Dermis microvascular lymphatic vessel endothelial cell (primary cell): ENCODE measurements around the gene GFRA1. TPM values are rescaled to one million over a fixed set of nuclear protein-coding genes. Genes with fewer than 3 reads are reported as not detected.

Source experiments
- DNase-seq, 2 donors: peaks; one replicate each; pipeline versions ENCODE4 v3.0.0 to v3.0.0-alpha.2; 2010; ENCODE audit warnings: low read depth in 2 of 2
- total RNA-seq: library from RNA; depleted of rRNA; stranded (reverse); fragments of >200 nt; gene quantifications from 2 replicates; pipeline ENCODE4 v1.2.1, GENCODE V29; 2014

Gene GFRA1, protein sequence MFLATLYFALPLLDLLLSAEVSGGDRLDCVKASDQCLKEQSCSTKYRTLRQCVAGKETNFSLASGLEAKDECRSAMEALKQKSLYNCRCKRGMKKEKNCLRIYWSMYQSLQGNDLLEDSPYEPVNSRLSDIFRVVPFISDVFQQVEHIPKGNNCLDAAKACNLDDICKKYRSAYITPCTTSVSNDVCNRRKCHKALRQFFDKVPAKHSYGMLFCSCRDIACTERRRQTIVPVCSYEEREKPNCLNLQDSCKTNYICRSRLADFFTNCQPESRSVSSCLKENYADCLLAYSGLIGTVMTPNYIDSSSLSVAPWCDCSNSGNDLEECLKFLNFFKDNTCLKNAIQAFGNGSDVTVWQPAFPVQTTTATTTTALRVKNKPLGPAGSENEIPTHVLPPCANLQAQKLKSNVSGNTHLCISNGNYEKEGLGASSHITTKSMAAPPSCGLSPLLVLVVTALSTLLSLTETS
- total RNA-seq = 10.5 and 12.0 TPM in 2 replicates

DNA sequence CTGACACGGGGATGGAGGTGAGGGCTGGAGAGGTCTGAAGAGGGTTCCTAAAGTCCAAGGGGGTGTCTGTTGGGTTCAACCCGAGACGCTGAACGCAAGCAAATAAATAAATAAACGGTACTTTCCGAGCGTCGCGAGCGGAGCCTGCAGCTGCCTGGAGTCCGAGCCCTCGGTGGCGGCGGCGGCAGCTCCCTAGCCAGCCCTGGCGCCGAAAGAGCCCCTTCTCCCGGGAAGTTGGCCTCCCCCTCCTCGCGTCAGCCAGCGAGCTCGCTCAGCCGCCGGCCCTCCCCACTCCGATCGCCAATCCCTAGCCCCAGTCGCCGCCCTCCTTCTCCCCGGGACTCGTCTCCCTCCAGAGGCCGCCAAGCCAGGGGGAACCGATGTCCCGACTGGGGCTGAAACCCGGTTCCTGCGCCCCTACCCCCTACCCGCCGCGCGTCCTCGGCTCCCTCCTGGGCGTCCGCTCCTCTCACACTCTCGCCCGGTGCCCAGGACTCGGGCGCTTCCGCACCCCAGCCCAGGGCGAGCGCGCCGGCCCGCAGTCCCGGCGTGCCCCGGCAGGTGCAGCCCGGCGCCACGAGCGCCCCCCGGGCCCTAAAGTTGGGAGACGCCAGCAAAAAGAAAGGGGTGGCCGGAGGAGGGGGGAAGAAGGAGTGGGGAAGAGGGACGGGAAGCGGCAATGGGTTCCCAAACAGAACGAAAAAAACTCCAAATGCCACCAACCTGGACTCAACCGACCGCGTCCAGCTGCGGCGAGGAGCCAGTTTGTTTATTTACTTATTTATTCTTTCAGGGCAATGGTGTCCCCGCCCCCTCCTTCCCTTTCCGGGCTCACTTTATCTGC lies at the start of gene GFRA1:
Gene GFRA1, minus strand, starts transcription at position 767 of the 844 bp plus-strand sequence. CDS start 1,177 bp downstream, outside the sequence.
- peak in 1 of 2 donors; percentile 8 for DNase-seq

DNA sequence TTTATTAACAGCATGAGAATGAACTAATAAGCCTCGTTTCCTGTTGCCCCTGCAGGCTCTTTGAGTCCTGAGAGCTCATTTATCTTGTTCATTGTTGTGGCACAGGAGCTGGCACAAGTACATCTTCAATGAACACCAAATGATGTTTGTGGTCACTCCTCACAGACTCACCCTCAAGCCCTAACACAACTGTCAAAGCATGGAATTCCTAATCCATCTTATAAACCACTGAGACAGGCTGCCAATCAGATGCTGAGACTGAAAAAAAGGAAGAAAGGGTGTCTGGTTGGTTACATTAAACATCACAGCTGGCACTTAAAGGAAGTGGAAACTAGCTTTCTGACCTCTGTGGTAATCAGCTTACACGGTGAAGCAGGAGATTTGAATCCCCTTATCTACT lies 43.5 kb upstream of the GFRA1 start:
- no peak for DNase-seq

DNA sequence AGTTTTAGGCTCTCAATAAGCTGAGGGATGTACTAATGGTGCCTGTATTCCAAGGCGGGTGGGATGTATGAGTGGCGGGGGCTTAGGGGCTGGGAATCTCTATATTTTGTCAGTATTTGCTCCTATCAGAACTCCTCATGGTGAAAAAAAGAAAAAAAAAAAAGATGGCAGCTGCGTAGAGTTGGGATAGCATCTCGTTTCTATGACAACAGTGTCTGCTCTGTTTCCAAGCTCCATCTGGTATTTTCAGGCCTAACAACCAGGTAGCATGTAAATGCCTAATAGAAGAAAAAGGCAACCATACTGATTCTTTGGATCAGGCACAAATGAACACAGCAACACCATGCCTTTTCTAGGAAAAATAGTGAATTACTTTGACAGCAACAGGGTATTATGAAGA lies 39.5 kb upstream of the GFRA1 start:
- DNase-seq = no peak

DNA sequence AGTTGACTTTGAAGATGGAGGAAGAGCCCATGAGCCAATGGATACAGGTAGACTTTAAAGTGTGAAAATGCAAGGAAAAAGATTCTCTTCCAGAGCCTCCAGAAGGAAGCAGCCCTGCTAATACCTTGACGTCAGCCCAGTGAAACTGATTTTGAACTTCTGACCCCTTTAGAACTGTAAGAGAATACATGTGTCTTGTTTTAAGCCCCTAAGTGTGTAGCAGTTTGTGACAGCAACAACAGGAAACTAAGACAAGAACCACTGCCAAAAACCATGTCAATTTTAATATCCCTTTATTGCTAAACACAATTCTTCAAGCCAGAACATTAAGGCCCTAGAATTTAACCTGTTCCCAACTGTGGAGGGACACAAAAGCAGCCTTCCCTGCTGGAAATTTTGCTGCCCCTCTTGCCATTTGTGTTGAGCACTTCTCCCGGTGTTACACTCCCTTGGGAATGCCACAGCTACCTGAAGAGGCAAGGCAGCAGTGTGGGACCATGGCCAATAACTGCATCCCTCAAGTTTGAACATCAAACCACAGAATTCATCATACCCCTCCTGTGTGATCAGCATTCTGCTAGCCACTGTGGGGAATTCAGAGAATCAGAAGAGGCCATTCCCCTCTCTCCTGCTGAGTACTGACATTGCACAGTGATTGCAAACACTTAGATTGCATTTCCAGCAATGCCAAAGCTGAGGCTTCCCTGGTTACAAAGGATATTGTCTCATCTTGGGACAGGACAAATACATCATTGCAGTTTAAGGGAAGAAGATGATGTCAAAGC lies 38.9 kb upstream of the GFRA1 start:
- no peak for DNase-seq

DNA sequence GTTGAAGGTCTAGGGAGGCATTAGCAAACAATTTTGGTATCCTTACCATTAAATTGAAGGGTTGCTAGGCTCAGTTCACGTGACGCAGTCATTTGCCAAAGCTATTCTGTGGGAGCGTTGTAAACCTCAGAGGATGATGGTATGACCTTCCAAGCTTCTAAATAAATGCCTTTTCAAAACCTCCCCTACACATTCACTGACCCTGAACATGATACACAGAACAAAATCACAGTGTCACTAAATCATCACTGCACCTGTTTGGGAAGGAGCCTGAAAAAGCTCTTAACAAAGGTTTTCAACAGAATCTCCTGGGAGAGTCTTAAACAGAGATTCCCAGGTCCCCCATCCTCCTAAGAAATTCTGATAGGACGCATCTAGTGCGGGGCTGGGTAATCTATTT lies 38.0 kb upstream of the GFRA1 start:
- no peak for DNase-seq

DNA sequence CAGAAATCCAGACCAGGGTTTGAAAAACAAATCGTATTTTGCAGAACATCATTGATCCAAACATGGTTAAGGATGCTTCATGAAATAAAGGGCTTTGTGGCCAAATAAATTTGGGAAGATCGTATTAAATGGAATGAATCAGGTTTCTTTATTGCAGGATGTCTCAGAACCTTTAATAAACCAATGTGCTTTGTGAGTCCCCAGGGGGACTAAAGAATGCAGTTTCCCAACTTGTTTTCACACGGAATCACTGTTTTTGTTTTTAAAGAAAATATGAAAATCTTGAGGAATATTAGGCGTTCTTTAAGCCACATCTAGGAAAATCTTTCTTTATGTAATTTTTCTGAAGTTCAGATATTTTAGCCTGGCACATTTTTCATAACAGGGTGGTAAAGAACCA lies 34.4 kb upstream of the GFRA1 start:
- no peak for DNase-seq

DNA sequence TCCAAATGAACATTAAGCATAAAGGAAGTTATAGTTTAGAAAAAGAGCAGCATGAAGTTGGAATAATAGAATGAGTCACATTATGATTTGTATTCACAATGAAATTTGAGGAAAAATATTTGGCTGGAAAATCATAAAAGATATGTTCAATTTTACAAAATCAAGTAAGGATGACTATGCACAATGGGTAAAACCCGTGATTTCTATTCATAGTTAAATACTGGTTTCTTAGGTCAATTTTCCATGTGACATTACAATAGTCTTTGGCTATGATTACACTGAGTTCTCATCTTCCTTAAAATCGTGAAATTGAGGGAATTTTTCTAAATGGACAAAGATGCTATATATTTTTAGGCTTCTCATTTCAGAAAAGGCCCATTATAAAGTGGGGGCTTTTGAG lies 33.8 kb upstream of the GFRA1 start:
- DNase-seq = no peak

DNA sequence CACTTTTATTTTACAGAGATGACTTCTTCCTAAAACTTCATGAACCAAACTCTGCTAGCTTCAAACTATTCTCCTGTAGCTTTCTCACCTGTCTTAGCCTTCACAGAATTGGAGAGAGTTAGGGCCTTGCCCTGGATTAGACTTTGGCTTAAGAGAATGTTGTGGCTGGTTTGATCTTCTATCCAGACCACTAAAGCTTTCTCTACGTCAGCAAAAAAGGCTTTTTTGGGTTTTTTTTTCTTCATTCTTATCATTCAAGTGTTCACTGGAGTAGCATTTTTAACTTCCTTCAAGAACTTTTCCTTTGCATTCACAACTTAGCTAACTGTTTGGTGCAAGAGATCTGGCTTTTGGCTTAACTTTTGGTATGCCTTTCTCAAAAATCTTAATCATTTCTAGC lies 31.9 kb upstream of the GFRA1 start:
- DNase-seq = no peak

DNA sequence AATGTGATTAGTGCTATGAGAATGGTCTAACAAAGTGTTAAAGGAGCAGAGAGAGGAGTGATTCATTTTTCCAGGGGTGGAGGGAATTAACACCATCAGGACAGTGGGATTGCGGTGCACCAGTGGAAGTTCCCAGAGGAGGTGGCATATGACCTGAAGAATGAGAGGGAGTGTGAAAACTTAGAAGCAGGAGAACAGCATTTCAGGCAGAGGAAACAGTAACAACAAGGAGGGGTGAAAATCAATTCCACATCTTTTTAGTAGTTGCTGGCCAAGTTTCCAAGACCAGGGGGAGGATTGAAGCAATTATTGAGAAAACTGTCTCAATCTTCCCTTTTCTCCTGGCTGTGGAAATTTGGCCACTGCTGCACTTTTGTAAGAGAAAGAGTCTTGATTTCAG lies 27.5 kb upstream of the GFRA1 start:
- DNase-seq = no peak

DNA sequence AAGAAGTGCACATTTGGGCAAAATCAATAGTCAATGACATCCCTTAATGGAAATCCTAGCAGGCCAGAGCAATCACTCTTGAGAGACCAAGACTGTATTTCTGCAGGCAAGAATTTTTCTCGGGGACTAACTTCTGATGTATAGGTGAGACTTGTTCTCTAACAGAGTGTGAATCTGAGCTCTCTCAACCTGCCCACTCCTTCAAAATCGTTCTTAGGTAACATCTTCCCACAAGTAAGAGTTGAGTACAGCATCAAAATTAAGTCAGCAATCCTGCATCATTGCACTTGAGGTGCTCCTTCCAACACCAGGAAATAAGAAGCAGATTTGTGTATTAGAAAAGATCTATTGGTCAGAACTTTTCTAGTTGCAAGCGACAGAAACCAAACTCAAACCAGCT lies 25.6 kb upstream of the GFRA1 start:
- no peak for DNase-seq

DNA sequence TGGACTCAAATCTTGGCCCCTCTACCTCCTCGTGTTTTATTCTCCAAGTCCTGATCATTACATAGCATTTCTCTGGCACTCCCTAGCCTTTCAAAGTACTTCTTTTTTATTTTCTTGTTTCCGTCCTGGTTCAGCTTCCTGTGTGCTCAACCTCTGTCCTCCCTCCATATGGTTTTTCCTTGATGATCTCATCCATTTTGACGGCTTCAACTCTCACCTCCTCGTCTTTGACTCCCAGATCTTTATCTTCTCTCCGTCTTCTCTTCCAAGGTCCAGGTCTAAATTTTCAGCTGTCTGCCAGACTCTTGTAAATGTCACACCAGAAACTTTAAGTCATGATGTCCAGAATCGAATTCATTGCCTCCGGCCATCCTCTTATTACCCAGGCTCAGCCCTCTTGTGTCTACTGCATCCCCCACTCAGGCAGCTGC lies 23.3 kb upstream of the GFRA1 start:
- DNase-seq = no peak

DNA sequence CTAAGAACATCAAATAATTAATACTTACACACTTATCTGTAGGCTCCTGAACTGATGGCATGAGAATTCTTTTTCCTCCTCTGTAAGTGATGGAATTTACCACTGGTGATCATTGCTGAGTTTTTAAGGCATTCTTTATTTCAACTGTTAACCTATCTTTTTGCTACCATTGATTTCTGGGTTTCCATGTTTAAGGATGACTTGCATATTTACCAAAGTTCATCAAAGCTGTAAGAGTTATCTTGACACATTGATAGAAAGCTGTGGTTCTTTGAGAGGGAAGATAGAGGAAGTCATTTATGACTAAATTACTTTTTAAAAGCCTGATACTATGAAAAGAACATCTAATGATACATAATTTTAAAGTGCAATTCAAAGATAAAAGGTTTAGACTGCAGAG lies 19.5 kb upstream of the GFRA1 start:
- DNase-seq = no peak

DNA sequence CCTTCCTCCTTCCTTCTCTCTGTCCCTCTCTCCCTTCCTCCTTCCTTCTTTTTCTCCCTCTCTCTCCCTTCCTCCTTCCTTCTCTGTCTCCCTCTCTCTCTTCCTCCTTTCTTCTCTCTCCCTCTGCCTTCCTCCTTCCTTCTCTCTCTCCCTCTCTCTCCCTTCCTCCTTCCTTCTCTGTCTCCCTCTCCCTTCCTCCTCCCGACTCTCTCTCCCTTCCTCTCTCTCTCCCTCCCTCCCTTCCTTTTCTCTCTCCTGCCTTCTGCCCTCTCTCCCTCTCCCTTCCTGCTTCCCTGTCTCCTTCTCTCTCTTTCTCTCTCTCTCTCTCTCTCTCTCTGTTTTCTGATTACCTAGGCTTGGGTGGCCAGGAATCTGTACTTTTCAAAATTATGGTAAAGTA lies 16.6 kb upstream of the GFRA1 start:
- DNase-seq = no peak

DNA sequence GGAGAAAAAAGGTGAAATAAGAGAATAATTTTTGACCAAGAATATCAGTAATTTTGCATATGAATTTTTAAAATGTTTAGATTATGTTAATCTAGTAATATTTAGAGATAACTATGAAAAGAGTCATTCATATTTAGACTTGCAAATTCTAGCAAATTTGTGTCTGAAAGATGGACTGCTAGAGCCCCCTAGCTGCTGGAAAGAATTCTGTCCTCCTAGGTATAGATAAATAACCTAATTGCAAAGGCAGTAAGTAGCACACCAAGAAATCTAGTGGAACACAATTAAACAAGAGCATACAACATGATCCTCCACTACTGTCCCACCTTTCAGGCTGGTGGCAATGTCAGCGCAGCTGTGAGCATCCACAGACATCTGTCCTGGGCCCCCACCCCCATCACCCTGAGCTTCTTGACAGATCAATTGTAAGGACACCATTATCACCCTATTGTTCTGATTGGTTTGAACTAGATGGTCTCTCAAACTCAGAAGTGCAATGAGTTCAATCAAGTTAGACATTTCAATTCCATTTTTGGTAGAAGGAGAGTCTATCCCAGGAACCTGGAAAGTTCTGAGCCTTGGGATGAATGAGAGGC lies 15.0 kb upstream of the GFRA1 start:
- peak; percentile 58 to 63 for DNase-seq

DNA sequence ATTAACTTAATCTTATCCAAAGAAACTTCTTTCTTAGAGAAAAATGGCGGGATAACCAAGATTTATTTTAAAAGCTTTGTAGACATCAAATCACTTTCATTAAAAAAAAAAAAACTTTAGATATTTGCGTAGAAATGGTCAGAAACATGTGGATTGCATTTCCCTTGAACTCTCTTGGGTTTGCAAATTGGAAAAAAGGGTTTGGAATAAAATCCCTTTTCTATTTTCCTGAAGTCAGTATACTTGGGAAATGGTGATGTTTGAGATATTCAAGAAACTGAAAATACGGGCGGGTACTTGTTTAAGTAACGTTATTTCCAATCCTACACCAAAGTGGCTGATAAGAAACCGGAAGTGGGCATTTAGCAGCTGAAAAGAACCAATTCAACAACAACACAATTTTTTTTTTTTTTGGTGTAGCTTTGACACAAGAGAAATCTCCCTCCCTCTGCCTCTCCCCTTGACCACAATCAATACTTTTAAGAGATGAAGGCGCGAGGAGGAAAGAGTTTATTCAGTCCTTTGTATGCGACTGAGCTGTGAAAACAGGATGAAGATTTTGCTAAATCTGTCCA lies 13.7 kb upstream of the GFRA1 start:
- DNase-seq = no peak

DNA sequence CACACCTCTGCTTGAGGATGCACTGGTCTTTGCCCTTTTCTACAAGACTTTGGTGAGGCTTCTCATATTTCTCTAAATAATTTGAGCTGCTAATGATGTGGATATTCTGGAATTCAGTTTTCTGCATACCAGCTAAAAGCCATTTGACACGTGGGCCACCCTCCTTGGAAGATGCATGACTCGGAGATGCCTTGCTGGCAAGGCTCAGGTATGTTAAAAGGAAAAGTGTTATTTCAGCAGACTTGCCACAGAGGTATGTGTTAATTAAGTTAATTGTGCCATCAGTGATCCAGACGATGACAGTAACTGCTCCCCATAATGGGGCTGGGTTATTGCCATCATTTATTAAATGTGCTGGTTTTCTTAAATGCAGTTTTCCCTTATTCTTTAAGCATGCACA lies 8.8 kb upstream of the GFRA1 start:
- no peak for DNase-seq

DNA sequence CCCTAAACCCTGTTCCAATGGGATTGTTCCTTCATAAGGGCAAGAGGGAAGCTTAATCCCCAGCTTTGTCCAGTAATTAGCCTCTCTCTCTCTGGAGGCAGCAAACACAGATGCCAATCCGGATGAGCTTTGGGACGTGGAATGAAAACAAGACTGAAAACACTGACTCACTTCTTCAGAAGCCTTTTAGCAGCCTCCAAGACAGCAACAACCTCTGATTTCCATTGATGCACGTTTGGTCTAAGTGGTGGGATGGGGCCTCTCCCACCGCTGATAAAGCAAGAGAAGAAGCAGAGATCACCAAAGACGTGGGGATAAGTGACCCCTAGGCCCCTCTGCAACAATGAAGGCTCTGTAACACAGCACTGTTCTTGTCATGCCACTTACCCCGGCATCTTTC lies 5.8 kb upstream of the GFRA1 start:
- DNase-seq = no peak

DNA sequence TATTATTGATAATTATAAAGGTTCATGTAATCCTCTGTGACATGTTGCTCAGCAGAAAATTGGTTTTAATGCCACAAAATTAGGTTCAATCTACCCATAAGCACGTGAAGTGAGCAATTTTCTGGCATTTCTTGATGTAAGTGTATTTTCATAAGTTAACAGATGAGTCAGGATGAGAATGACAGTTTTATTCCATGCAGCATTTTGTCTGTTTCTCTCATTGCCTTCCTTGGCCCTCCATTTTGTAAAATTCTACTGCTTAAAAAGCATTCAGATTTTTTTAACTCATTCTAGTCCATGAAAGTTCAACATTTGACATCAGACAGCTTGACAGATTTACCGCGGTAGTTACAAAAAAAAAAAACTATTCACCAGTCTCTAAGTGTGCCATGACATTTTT lies 4.0 kb upstream of the GFRA1 start:
- DNase-seq = no peak

DNA sequence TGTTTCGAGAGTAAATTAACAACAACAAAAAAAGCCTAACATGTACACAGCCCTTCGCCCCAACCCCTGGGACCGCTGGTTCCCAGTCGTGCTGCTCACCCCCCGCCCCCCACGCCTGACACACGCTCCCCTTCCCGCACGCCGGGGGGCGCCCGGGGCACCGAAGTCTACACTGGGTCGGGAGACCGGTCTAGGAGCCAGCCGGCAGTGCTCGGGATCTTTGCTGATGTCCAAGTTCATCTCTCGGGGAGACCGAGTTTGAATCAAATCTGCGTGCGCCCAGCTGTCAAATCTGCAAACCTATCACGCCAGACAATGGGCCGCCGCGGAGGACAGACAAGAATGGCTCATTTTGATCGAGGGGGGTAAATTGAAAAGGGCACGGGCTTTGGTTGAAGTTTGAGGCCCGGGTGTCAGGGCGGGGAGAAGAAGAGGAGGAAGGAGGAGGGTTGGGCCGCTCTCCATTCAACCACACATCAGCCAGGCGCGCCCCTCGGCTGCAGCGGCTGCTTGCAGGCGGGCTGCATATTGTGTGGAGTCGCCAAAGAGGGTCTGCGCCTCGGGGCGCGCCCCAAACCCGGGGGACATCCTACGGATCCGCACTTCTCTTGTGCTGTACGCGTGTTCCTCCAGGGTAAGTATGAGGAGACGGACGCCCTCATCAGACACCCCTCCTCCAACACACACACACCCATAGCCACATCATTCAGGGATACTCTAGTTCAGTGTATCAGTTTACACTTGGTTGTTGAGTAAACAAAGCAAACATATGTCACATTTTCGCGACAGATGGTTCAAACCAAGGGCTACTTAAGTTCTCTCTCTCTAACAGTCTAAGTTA lies 1.3 kb upstream of the GFRA1 start:
- peak in 1 of 2 donors; percentile 12 for DNase-seq
